Stimulated activated CD8-positive, alpha-beta memory T cell treated with anti-CD3 and anti-CD28 coated beads, Interleukin-12 subunit alpha, Interleukin-12 subunit beta, amount 100 ng/mL, for 1 hour (primary cell): ENCODE data around the gene ANKFN1.
"Not testable (repeated sequence)": the region's sequence is repeated elsewhere in the genome, so short reads cannot be mapped to it uniquely, and the experiment has no call there.

ENCODE experiments used
- DNase-seq: peaks from one replicate; pipeline ENCODE4 v3.0.0-alpha.2; 2020; ENCODE audit warnings: low read depth

Gene ANKFN1

GRCh38 chr17:56184650-56185049 lies 31.4 kb downstream of the ANKFN1 start:
- no peak for DNase-seq

GRCh38 chr17:56185491-56186221 lies 32.4 kb downstream of the ANKFN1 start:
- no peak for DNase-seq

- DNase-seq: no peak
Measured at GRCh38 chr17:56186222-56186786, 33.0 kb downstream of the ANKFN1 start.

GRCh38 chr17:56203430-56203829 lies 50.2 kb downstream of the ANKFN1 start:
- no peak for DNase-seq

- no peak for DNase-seq
Measured at GRCh38 chr17:56206351-56206750, 53.1 kb downstream of the ANKFN1 start.

GRCh38 chr17:56213031-56213430 lies 59.8 kb downstream of the ANKFN1 start:
- no peak for DNase-seq

GRCh38 chr17:56217921-56218320 lies 64.6 kb downstream of the ANKFN1 start:
- DNase-seq: no peak

GRCh38 chr17:56222255-56222654 lies 69.0 kb downstream of the ANKFN1 start:
- DNase-seq: no peak

GRCh38 chr17:56230660-56231059 lies 77.4 kb downstream of the ANKFN1 start:
- no peak for DNase-seq

GRCh38 chr17:56231252-56231651 lies 78.0 kb downstream of the ANKFN1 start:
- DNase-seq: no peak

- DNase-seq: no peak
Measured at GRCh38 chr17:56231693-56232092, 78.4 kb downstream of the ANKFN1 start.

GRCh38 chr17:56244268-56244890 lies 91.1 kb downstream of the ANKFN1 start:
- DNase-seq: no peak

- no peak for DNase-seq
Measured at GRCh38 chr17:56247816-56248215, 94.5 kb downstream of the ANKFN1 start.

- DNase-seq: no peak
Measured at GRCh38 chr17:56257075-56257474, 103.8 kb downstream of the ANKFN1 start.

GRCh38 chr17:56260376-56261002 lies 107.2 kb downstream of the ANKFN1 start:
- DNase-seq: no peak

- no peak for DNase-seq
Measured at GRCh38 chr17:56262803-56263202, 109.5 kb downstream of the ANKFN1 start.

GRCh38 chr17:56269556-56270389 lies 116.5 kb downstream of the ANKFN1 start:
- no peak for DNase-seq

- DNase-seq: no peak
Measured at GRCh38 chr17:56274491-56274890, 121.2 kb downstream of the ANKFN1 start.

- no peak for DNase-seq
Measured at GRCh38 chr17:56284482-56284881, 131.2 kb downstream of the ANKFN1 start.

- not testable (repeated sequence) for DNase-seq
Measured at GRCh38 chr17:56288786-56289185, 135.5 kb downstream of the ANKFN1 start.

- no peak for DNase-seq
Measured at GRCh38 chr17:56289321-56289720, 136.0 kb downstream of the ANKFN1 start.
